ENCODE data around the gene OXA1L.

DNA sequence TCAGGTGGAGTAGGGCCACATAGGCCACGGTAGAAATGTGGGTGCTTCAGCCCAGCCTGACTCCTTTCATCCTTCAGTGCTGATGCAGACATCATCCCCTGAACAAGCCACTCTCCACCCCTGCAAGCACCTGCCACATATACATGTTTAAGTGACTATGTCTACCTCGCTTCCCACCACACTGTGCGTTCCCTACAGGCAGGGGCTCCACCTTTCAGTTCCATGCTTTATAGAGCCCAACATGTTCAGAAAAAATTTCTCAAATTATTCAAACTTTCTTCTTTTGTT, 37.1 kb downstream of the OXA1L start:
- TF ChIP-seq, protein P1, sequence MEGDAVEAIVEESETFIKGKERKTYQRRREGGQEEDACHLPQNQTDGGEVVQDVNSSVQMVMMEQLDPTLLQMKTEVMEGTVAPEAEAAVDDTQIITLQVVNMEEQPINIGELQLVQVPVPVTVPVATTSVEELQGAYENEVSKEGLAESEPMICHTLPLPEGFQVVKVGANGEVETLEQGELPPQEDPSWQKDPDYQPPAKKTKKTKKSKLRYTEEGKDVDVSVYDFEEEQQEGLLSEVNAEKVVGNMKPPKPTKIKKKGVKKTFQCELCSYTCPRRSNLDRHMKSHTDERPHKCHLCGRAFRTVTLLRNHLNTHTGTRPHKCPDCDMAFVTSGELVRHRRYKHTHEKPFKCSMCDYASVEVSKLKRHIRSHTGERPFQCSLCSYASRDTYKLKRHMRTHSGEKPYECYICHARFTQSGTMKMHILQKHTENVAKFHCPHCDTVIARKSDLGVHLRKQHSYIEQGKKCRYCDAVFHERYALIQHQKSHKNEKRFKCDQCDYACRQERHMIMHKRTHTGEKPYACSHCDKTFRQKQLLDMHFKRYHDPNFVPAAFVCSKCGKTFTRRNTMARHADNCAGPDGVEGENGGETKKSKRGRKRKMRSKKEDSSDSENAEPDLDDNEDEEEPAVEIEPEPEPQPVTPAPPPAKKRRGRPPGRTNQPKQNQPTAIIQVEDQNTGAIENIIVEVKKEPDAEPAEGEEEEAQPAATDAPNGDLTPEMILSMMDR (IDR thresholded peaks at IDR 0.05; ENCODE audit: low read length), result no peak
- TF ChIP-seq EZH2 (optimal IDR thresholded peaks at IDR 0.05; ENCODE audit: low read depth, low read length), result no peak

Measured in MM.1S (cell line).